ENCODE results near the gene ZDHHC5.

DNA sequence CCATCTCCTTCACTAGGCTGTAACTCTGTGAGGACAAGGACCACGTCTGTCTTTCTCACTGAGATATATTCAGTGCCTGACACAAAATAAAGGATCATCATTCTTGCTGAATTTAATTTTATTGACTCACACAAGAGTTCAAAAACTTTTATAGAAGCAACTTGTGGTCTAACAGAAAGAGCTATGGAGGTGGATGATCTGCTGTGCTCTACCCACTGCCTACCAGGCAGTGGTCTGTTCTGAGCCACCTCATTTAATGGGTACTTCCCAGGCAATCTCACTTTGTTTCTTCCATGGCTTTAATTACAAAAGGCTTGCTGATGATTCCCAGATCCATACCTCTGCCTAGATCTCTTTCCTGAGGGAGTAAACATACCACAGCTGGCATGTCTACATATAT lies 79.0 kb downstream of the ZDHHC5 start:
- TF ChIP-seq, protein P1, sequence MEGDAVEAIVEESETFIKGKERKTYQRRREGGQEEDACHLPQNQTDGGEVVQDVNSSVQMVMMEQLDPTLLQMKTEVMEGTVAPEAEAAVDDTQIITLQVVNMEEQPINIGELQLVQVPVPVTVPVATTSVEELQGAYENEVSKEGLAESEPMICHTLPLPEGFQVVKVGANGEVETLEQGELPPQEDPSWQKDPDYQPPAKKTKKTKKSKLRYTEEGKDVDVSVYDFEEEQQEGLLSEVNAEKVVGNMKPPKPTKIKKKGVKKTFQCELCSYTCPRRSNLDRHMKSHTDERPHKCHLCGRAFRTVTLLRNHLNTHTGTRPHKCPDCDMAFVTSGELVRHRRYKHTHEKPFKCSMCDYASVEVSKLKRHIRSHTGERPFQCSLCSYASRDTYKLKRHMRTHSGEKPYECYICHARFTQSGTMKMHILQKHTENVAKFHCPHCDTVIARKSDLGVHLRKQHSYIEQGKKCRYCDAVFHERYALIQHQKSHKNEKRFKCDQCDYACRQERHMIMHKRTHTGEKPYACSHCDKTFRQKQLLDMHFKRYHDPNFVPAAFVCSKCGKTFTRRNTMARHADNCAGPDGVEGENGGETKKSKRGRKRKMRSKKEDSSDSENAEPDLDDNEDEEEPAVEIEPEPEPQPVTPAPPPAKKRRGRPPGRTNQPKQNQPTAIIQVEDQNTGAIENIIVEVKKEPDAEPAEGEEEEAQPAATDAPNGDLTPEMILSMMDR (IDR thresholded peaks at IDR 0.05 in 4 of 5, conservative IDR thresholded peaks at IDR 0.05 in 1 of 5) = no peak
- TF ChIP-seq POLR2A (IDR thresholded peaks at IDR 0.05) = no peak
